Measurements from ENCODE around the gene TJP3.

GRCh38 chr19:3785938-3786824, 78.0 kb downstream of the TJP3 start, which contains the start of gene MATK:
- TF ChIP-seq CTCF (IDR thresholded peaks at IDR 0.05) (no peak), POLR2AphosphoS5 (IDR thresholded peaks at IDR 0.05) (no peak)
